ENCODE data around the gene TBX10.

GRCh38 chr11:67611704-67612587 is 27.6 kb downstream of the TBX10 start:
- TF ChIP-seq CTCF (IDR thresholded peaks at IDR 0.05; ENCODE audit: borderline replicate concordance, extremely low read depth, low read length, poor library complexity, severe bottlenecking) = no peak
- no peak for TF ChIP-seq EZH2 (IDR thresholded peaks at IDR 0.05; ENCODE audit: borderline replicate concordance, low read depth, low read length, severe bottlenecking)

All from DND-41 (cell line).